Neural crest cell (in vitro differentiated cells): ENCODE results near the gene TBL1Y. TPM values are rescaled to one million over a fixed set of nuclear protein-coding genes. Genes with fewer than 3 reads are reported as not detected.
"Not testable (repeated sequence)": the region's sequence is repeated elsewhere in the genome, so short reads cannot be mapped to it uniquely, and the experiment has no call there.

ENCODE experiments used
- DNase-seq: peaks from one replicate; pipeline ENCODE4 v3.0.0; 2021; ENCODE audit warnings: low read depth, mixed read lengths, low spot score
- H3K27ac Mint-ChIP-seq: one replicate; pipeline ENCODE4 v1.8.0; 2021; ENCODE audit warnings: mild to moderate bottlenecking, mixed read lengths; ENCODE audit not compliant: unreplicated experiment
- H3K27me3 Mint-ChIP-seq: 2 replicates; pipeline ENCODE4 v1.8.0; 2021; ENCODE audit warnings: low read depth, mild to moderate bottlenecking, mixed read lengths
- H3K36me3 Mint-ChIP-seq: 2 replicates; pipeline ENCODE4 v1.8.0; 2021; ENCODE audit warnings: low read depth, mild to moderate bottlenecking, mixed read lengths
- H3K4me1 Mint-ChIP-seq: 2 replicates; pipeline ENCODE4 v1.8.0; 2021; ENCODE audit warnings: mixed read lengths
- H3K4me3 Mint-ChIP-seq: one replicate; pipeline ENCODE4 v1.8.0; 2021; ENCODE audit warnings: mild to moderate bottlenecking, mixed read lengths
- H3K9me3 Mint-ChIP-seq: 2 replicates; pipeline ENCODE4 v1.8.0; 2021; ENCODE audit warnings: mixed read lengths
- total RNA-seq: library from RNA; stranded (reverse); gene quantifications from 2 replicates; pipeline ENCODE4 v1.2.1, GENCODE V29; 2021
- TF ChIP-seq, protein P1 (sequence below): fragments of 200-600 bp; sonication (generic); conservative IDR thresholded peaks from 2 replicates; pipeline ENCODE4 v1.5.0; 2021; ENCODE audit warnings: antibody characterized with exemption, mild to moderate bottlenecking

The TBL1Y gene
- total RNA-seq, 1 donor from 2014 or later: not detected

- H3K4me1 Mint-ChIP-seq: no peaks in the 10 kb centered on the region
- H3K9me3 Mint-ChIP-seq: no peaks in the 10 kb centered on the region
- no peak for DNase-seq
- TF ChIP-seq, protein P1, sequence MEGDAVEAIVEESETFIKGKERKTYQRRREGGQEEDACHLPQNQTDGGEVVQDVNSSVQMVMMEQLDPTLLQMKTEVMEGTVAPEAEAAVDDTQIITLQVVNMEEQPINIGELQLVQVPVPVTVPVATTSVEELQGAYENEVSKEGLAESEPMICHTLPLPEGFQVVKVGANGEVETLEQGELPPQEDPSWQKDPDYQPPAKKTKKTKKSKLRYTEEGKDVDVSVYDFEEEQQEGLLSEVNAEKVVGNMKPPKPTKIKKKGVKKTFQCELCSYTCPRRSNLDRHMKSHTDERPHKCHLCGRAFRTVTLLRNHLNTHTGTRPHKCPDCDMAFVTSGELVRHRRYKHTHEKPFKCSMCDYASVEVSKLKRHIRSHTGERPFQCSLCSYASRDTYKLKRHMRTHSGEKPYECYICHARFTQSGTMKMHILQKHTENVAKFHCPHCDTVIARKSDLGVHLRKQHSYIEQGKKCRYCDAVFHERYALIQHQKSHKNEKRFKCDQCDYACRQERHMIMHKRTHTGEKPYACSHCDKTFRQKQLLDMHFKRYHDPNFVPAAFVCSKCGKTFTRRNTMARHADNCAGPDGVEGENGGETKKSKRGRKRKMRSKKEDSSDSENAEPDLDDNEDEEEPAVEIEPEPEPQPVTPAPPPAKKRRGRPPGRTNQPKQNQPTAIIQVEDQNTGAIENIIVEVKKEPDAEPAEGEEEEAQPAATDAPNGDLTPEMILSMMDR: no peak
- H3K27ac Mint-ChIP-seq: no peak overlapping the region
- H3K36me3 Mint-ChIP-seq: no peaks in the 10 kb centered on the region
- no peak overlapping the region for H3K4me3 Mint-ChIP-seq
- H3K27me3 Mint-ChIP-seq: no peaks in the 10 kb centered on the region
Measured at GRCh38 chrY:7078725-7079124, 168.2 kb downstream of the TBL1Y start.

DNA sequence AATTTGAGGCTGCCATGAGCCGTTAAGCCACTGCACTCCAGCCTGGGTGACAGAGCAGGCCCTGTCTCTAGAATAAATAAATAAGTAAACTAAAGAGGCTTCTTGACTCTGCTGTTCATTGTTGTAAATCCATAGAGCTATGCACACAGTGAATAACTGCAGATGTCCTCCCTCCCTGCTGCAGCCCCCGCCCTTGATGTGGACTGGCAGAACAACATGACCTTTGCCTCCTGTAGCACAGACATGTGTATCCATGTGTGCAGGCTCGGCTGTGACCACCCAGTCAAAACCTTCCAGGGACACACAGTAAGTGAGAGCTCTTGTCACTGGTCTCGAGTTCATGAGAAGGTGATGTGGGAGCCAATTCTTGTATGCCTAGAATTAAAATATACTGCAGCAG lies 170.1 kb downstream of the TBL1Y start:
- not testable (repeated sequence) for H3K4me1 Mint-ChIP-seq, H3K27me3 Mint-ChIP-seq, H3K36me3 Mint-ChIP-seq, H3K4me3 Mint-ChIP-seq, H3K27ac Mint-ChIP-seq, DNase-seq, H3K9me3 Mint-ChIP-seq

- Mint-ChIP-seq H3K27ac (no peak overlapping the region), H3K4me3 (no peak overlapping the region), H3K27me3 (no peaks in the 10 kb centered on the region), H3K36me3 (no peaks in the 10 kb centered on the region), H3K9me3 (no peaks in the 10 kb centered on the region), H3K4me1 (no peaks in the 10 kb centered on the region)
- TF ChIP-seq, protein P1: no peak
- DNase-seq: no peak
Measured at GRCh38 chrY:7085606-7086005, 175.1 kb downstream of the TBL1Y start.

DNA sequence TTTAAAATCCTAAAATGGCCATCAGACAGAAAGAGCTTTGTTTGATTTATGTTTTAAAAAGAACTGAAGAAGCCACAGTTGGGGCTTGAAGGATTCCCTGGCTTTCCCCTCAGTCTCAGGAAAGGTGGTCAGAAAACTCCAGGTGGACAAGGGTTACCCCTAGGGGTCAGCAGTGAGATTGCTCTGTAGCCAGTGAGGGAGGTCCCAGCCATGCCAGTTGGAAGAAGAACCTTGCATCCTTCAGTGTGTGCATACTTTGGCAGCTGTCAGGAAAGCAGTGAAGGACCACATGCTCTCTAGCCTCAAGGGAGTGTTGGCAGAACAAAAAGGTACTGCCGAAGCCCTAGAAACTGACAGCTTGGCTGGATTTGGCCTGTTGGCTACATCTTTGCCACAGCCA lies 182.3 kb downstream of the TBL1Y start:
- Mint-ChIP-seq H3K27me3 (no peaks in the 10 kb centered on the region), H3K36me3 (no peaks in the 10 kb centered on the region), H3K4me3 (no peak overlapping the region), H3K9me3 (no peaks in the 10 kb centered on the region), H3K4me1 (no peaks in the 10 kb centered on the region), H3K27ac (no peak overlapping the region)
- no peak for DNase-seq
- TF ChIP-seq, protein P1: no peak

- no peaks in the 10 kb centered on the region for H3K4me1 Mint-ChIP-seq
- no peaks in the 10 kb centered on the region for H3K27me3 Mint-ChIP-seq
- no peaks in the 10 kb centered on the region for H3K36me3 Mint-ChIP-seq
- H3K9me3 Mint-ChIP-seq: no peaks in the 10 kb centered on the region
- TF ChIP-seq, protein P1: no peak
- H3K27ac Mint-ChIP-seq: no peak overlapping the region
- DNase-seq: no peak
- H3K4me3 Mint-ChIP-seq: no peak overlapping the region
Measured at GRCh38 chrY:7094365-7094764, 183.9 kb downstream of the TBL1Y start.

GRCh38 chrY:7097021-7097420 lies 186.5 kb downstream of the TBL1Y start:
- no peaks in the 10 kb centered on the region for H3K9me3 Mint-ChIP-seq
- no peak overlapping the region for H3K27ac Mint-ChIP-seq
- no peak for DNase-seq
- H3K4me1 Mint-ChIP-seq: no peaks in the 10 kb centered on the region
- H3K36me3 Mint-ChIP-seq: no peaks in the 10 kb centered on the region
- H3K27me3 Mint-ChIP-seq: no peaks in the 10 kb centered on the region
- H3K4me3 Mint-ChIP-seq: no peak overlapping the region
- TF ChIP-seq, protein P1: no peak
